Right lobe of liver (tissue), 4 donors: ENCODE measurements around the gene RUSC2.
A peak's percentile ranks its signal among the peaks of the same experiment; 100 is the strongest.

Source experiments
- POLR2A ChIP-seq: fragments of 450-650 bp; IDR thresholded peaks from one replicate; pipeline ENCODE4 v1.6.1; 2017; ENCODE audit warnings: antibody characterized with exemption, mild to moderate bottlenecking
- TF ChIP-seq, protein P1 (sequence below), 4 donors: fragments of 200-600 bp in 3 of 4; fragments of 450-650 bp in 1 of 4; IDR thresholded peaks; one replicate each; pipeline versions ENCODE4 v1.5.1 to v1.8.0; 2016 to 2022; ENCODE audit warnings: antibody characterized with exemption in 4 of 4, mild to moderate bottlenecking in 2 of 4
- donor health status: DM: no; HTN: no; CAD: no.
- donor health status: DM: no; HTN: no; CAD: no.
- donor health status: DM: no; HTN: yes; CAD: no.

DNA sequence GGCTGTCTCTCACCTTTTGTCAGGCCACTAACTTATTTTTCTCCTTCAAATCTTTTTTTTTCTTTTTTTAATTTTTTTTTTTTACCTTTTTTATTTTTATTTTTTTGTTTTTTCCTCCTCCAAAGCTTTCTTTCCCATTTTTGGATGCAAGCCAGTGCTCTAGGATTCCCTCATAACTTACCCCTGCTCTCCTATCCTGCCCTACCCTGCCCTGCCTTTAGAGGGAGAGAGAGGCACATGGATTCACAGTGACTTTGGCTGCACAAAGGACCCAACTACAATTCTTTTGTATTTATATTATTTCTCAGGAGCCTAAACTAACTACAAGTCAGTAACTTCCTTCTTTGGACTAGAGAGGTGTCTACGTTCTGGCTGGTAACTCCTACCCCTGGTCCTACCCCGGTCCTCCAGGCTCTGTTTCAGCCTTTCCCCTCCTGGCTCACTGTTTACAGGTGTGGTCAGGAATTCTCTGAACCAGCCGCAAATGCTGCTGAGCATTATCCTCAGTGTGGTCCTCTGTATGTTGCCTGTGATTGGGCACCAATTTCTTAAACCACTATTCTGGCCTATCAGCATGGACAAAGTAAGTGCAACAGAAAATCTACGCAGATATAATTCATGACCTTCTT lies 8.4 kb upstream of the RUSC2 start:
- no peak for TF ChIP-seq POLR2A
- TF ChIP-seq, protein P1, sequence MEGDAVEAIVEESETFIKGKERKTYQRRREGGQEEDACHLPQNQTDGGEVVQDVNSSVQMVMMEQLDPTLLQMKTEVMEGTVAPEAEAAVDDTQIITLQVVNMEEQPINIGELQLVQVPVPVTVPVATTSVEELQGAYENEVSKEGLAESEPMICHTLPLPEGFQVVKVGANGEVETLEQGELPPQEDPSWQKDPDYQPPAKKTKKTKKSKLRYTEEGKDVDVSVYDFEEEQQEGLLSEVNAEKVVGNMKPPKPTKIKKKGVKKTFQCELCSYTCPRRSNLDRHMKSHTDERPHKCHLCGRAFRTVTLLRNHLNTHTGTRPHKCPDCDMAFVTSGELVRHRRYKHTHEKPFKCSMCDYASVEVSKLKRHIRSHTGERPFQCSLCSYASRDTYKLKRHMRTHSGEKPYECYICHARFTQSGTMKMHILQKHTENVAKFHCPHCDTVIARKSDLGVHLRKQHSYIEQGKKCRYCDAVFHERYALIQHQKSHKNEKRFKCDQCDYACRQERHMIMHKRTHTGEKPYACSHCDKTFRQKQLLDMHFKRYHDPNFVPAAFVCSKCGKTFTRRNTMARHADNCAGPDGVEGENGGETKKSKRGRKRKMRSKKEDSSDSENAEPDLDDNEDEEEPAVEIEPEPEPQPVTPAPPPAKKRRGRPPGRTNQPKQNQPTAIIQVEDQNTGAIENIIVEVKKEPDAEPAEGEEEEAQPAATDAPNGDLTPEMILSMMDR (IDR thresholded peaks at IDR 0.05) = peak; percentile 68 to 87 (median 78)
